Gastroesophageal sphincter (tissue), 3 donors: ENCODE measurements around the gene UGT3A2.
"Not testable (repeated sequence)": the region's sequence is repeated elsewhere in the genome, so short reads cannot be mapped to it uniquely, and the experiment has no call there.

Experiments used
- CTCF ChIP-seq, 4 experiments: fragments of 200-600 bp in 2 of 4; fragments of 450-650 bp in 2 of 4; sonication (generic) in 1 of 4; IDR thresholded peaks; one replicate each; pipeline ENCODE4 v1.5.1; 2017 to 2019; ENCODE audit warnings: antibody characterized with exemption in 4 of 4, mild to moderate bottlenecking in 2 of 4, moderate library complexity in 2 of 4
- EP300 ChIP-seq: sonication (generic); formaldehyde crosslinking; IDR thresholded peaks from one replicate; pipeline ENCODE4 v1.6.1; 2017; ENCODE audit warnings: antibody characterized with exemption, mild to moderate bottlenecking
- POLR2A ChIP-seq, 2 donors: fragments of 450-650 bp; IDR thresholded peaks; one replicate each; pipeline ENCODE4 v1.6.1; 2017; ENCODE audit warnings: antibody characterized with exemption in 2 of 2, mild to moderate bottlenecking in 2 of 2, moderate library complexity in 1 of 2
- POLR2AphosphoS5 ChIP-seq: sonication (generic); formaldehyde crosslinking; IDR thresholded peaks from one replicate; pipeline ENCODE4 v1.6.1; 2017; ENCODE audit warnings: antibody characterized with exemption

GRCh38 chr5:36019584-36019983 is 47.1 kb downstream of the UGT3A2 start:
- TF ChIP-seq POLR2A (IDR thresholded peaks at IDR 0.05); CTCF (IDR thresholded peaks at IDR 0.05); EP300; POLR2AphosphoS5: not testable (repeated sequence)
